GM21390 (cell line): Measurements from ENCODE around the gene SRRM2.

ENCODE experiments used
- ATAC-seq: cut with Tn5 transposase; IDR thresholded peaks from one replicate; pipeline ENCODE4 v1.9.1; 2021; ENCODE audit not compliant: unreplicated experiment

The SRRM2 gene

DNA sequence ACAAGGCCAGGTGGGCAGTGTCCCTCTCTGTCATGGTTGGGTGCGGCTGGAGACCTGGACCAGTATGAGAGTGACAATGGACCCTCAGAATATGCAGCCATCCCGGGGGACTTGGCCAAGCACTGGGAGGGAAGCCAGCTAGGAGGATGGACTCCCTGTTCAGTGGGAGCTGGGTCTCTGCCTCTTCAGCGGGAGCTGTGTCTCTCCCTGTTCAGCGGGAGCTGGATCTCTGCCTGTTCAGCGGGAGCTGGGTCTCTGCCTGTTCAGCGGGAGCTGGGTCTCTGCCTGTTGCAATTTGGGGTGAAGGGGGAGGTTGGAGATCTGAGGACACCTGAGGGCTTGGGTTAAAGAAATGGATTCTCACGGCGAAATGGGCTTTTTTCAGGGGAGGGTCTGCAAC is 38.7 kb downstream of the SRRM2 start:
- ATAC-seq = no peak

DNA sequence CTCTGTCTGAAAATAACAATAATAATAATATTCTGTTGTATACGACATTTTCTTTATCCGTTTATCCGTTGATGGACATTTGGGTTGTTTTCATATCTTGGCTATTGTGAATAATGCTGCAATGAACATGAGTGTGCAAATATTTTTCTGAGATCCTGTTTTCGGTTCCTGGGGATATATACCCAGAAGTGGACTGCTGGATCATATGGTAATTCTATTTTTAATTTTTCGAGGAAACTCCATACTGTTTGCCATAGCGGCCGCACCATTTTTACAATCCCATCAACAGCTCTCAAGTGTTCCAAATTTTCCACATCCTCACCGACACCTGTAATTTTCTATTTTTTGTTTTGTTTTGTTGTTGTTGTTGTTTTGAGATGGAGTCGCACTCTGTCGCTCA is 40.5 kb downstream of the SRRM2 start:
- ATAC-seq = no peak

- no peak for ATAC-seq
These were observed 43.1 kb downstream of the SRRM2 start for GRCh38 chr16:2795395-2796143.

- ATAC-seq = no peak
These were observed 46.3 kb downstream of the SRRM2 start for GRCh38 chr16:2798723-2799204.

DNA sequence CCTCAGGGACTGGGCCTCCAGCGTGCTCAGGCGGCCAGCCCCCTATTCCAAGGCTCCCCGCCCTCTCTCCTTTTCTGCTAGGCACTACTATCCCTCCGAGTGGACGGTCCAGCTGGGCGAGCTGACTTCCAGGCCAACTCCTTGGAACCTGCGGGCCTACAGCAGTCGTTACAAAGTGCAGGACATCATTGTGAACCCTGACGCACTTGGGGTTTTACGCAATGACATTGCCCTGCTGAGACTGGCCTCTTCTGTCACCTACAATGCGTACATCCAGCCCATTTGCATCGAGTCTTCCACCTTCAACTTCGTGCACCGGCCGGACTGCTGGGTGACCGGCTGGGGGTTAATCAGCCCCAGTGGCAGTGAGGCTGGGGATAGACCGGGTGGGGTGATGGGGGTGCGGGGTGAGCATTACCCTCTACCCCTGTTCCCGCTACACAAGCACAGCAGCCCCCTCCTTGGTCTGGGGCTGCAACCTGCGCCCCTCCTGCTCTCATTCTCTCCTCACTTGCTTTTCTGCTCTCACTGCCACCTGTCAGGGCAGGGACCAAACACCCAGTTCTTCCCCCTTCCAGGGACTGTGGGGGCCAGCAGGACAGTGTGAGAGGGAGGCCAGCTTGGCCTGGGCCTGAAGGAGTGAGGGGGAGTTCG is 46.9 kb downstream of the SRRM2 start:
- ATAC-seq = no peak

DNA sequence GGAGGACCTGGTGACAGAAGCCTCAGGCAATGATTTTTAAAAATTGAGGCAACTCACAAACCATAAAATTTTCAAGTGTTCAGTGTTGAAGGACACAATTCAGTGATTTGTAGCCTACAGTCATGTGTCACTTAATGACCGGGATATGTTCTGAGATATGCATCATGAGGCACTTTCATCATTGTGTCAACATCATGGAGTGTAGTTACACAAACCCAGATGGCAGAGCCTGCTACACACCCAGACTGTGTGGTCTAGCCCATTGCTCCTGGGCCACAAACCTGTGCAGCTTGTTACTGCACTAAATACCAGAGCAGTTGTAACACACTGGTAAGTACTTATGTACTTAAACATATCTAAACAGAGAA is 47.4 kb downstream of the SRRM2 start:
- no peak for ATAC-seq

- no peak for ATAC-seq
These were observed 51.2 kb downstream of the SRRM2 start for GRCh38 chr16:2803545-2804195.

GRCh38 chr16:2804728-2805127 is 52.3 kb downstream of the SRRM2 start:
- ATAC-seq = no peak

DNA sequence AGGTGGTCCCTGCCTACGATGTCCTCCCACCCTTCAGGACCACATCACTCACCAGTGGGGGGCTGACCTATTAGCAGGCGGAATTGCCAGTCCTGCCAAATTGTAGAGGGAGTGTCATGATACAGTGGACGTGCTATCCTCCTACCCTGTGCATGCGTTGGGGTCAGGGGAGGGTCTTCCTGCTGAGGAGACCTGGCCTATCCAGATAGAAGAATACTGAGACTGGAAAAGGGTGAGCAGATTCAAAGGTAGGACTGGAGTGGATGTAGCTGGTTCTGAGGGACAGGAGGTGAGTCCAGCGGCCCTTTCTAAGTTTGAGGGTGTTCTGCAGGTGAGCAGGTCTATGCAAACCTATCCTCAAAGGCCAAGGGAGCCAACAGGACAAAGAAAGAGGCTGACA is 53.8 kb downstream of the SRRM2 start:
- no peak for ATAC-seq

DNA sequence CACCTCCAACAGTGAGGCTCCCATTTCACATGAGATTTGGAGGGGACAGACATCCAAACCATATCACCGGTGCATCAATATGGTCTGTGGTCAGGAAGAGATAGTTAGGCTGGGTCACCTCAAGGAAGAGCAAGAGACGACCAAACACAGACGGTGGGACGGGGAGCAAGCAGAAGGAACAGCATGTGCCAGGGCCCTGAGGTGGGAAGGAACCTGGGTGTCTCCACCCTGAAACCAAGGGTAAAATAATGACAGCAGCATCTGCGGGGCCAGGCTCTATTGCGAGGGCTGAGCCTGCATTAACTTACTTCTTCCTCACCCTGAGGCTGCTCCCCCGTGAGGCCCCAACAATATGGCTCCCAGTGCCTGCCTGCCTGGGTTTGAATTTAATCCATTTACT is 55.7 kb downstream of the SRRM2 start:
- no peak for ATAC-seq

- no peak for ATAC-seq
These were observed 56.8 kb downstream of the SRRM2 start for GRCh38 chr16:2809149-2809760.

GRCh38 chr16:2810651-2811050 is 58.2 kb downstream of the SRRM2 start:
- no peak for ATAC-seq

DNA sequence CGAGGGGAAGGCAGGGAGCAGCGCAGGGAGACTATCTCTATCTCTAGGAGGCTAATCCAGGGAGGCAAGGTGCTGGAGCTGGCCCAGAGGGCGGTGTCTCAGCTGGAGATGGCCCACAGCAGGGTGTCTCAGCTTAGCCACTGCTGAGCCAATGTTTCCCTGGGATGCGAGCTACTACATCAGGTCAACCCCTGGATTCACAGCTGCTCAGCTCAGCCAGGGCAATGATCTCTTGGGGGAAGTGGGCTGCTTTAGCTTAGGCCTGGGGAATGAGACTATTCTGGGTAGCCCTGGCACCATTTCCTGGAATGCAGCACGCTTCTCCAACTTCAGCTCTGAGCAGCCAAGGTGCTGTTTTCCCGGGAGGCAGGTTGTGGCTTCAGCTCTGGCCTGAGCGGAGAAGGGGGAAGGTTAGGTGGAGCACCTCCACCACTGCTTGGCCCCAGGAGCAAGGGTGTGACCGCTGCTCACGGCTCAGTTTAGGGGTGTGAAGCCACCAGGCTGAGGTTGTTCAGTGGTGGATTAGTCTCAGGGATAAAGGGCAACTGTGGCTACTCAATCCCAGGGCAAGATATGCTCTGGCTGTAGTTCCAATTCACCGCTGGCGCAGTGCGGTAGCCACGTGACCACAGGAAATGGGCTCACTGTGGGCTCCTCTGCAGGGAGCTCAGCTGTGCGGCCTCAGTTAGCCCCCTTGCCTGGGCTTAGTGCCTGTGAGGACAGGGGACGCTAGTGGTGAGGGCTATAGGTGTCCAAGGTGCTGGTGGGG is 59.4 kb downstream of the SRRM2 start:
- ATAC-seq = no peak

GRCh38 chr16:2813771-2814221 is 61.4 kb downstream of the SRRM2 start:
- ATAC-seq = no peak

GRCh38 chr16:2814551-2815298 is 62.3 kb downstream of the SRRM2 start:
- no peak for ATAC-seq

GRCh38 chr16:2815299-2815771 is 62.9 kb downstream of the SRRM2 start:
- no peak for ATAC-seq

GRCh38 chr16:2816751-2817339 is 64.4 kb downstream of the SRRM2 start, which contains the start of gene PRSS21:
Gene PRSS21 (plus strand): TSS chr16:2817237. CDS start chr16:2817269, 32 bp downstream.
- ATAC-seq = no peak

- no peak for ATAC-seq
These were observed 65.2 kb downstream of the SRRM2 start for GRCh38 chr16:2817340-2818271.
